BE2C (cell line): Measurements from ENCODE around the gene SSR3.

Experiments
- DNase-seq: peaks from one replicate; pipeline ENCODE4 v3.0.0-alpha.2; 2020
- H3K27me3 ChIP-seq: fragments of 250-450 bp; sonication (Bioruptor Pico); 2 replicates; pipeline ENCODE4 v1.5.1; 2020; ENCODE audit warnings: mild to moderate bottlenecking
- H3K36me3 ChIP-seq: fragments of 250-450 bp; sonication (Bioruptor Pico); 2 replicates; pipeline ENCODE4 v1.5.1; 2020; ENCODE audit warnings: mild to moderate bottlenecking
- H3K4me1 ChIP-seq: fragments of 250-450 bp; sonication (Bioruptor Pico); 2 replicates; pipeline ENCODE4 v1.5.1; 2020
- H3K4me3 ChIP-seq: 2 replicates; pipeline ENCODE4 v1.5.1; 2011; ENCODE audit warnings: low read depth, low read length
- H3K9me3 ChIP-seq: fragments of 250-450 bp; sonication (Bioruptor Pico); 2 replicates; pipeline ENCODE4 v1.5.1; 2020
- CTCF ChIP-seq: IDR thresholded peaks from 2 replicates; pipeline ENCODE4 v1.5.1; 2012; ENCODE audit warnings: mild to moderate bottlenecking, low read depth, low read length

The SSR3 gene

GRCh38 chr3:156498307-156498706 is 56.6 kb downstream of the SSR3 start:
- Histone ChIP-seq H3K9me3 (no peaks in the 10 kb centered on the region; the same call in 1 of the 2 replicates), H3K27me3 (no peaks in the 10 kb centered on the region), H3K36me3 (no peaks in the 10 kb centered on the region), H3K4me1 (no peaks in the 10 kb centered on the region), H3K4me3 (no peak overlapping the region)
- no peak for TF ChIP-seq CTCF
- no peak for DNase-seq

GRCh38 chr3:156497326-156497725 is 57.6 kb downstream of the SSR3 start:
- H3K4me3 ChIP-seq = no peak overlapping the region
- no peak for DNase-seq
- H3K27me3 ChIP-seq = no peaks in the 10 kb centered on the region
- no peaks in the 10 kb centered on the region; the same call in 1 of the 2 replicates for H3K4me1 ChIP-seq
- no peak for TF ChIP-seq CTCF
- no peaks in the 10 kb centered on the region; the same call in 1 of the 2 replicates for H3K9me3 ChIP-seq
- no peaks in the 10 kb centered on the region for H3K36me3 ChIP-seq

GRCh38 chr3:156495816-156496215 is 59.1 kb downstream of the SSR3 start:
- no peaks in the 10 kb centered on the region; the same call in 1 of the 2 replicates for H3K9me3 ChIP-seq
- no peaks in the 10 kb centered on the region for H3K27me3 ChIP-seq
- H3K4me1 ChIP-seq = peaks cover 5% of the 10 kb centered on the region
- TF ChIP-seq CTCF = no peak
- H3K4me3 ChIP-seq = no peak overlapping the region
- no peak for DNase-seq
- no peaks in the 10 kb centered on the region for H3K36me3 ChIP-seq

- H3K4me3 ChIP-seq = no peak overlapping the region
- TF ChIP-seq CTCF = no peak
- DNase-seq = no peak
Observed at GRCh38 chr3:156493887-156494286, 61.0 kb downstream of the SSR3 start.

GRCh38 chr3:156492801-156493261 is 62.1 kb downstream of the SSR3 start:
- peaks cover 6% of the 10 kb centered on the region for H3K4me1 ChIP-seq
- no peak for DNase-seq
- H3K27me3 ChIP-seq = no peaks in the 10 kb centered on the region
- H3K36me3 ChIP-seq = no peaks in the 10 kb centered on the region
- no peak for TF ChIP-seq CTCF
- H3K9me3 ChIP-seq = no peaks in the 10 kb centered on the region; the same call in 1 of the 2 replicates
- no peak overlapping the region for H3K4me3 ChIP-seq

More at GRCh38 chr3:156493887-156494286, 61.0 kb downstream of the SSR3 start:
- Histone ChIP-seq H3K27me3 (no peaks in the 10 kb centered on the region), H3K36me3 (no peaks in the 10 kb centered on the region), H3K9me3 (no peaks in the 10 kb centered on the region; the same call in 1 of the 2 replicates), H3K4me1 (peaks cover 6% of the 10 kb centered on the region)

GRCh38 chr3:156491192-156491591 is 63.7 kb downstream of the SSR3 start:
- no peaks in the 10 kb centered on the region for H3K27me3 ChIP-seq
- H3K4me3 ChIP-seq = no peak overlapping the region
- no peaks in the 10 kb centered on the region for H3K36me3 ChIP-seq
- no peak for TF ChIP-seq CTCF
- peaks cover 6% of the 10 kb centered on the region for H3K4me1 ChIP-seq
- no peaks in the 10 kb centered on the region; the same call in 1 of the 2 replicates for H3K9me3 ChIP-seq
- DNase-seq = no peak
